SU-DHL-6 (cell line): Measurements from ENCODE around the gene SYT10.

Source experiments
- H2AFZ ChIP-seq: fragments of 200-600 bp; sonication (generic); 2 replicates; pipeline ENCODE4 v1.6.1; 2014; ENCODE audit warnings: low read depth, mild to moderate bottlenecking, moderate library complexity, mixed read lengths, antibody characterized with exemption, low read length; ENCODE audit not compliant: severe bottlenecking
- H3F3A ChIP-seq: fragments of 200-600 bp; shearing (Covaris generic); 2 replicates; pipeline ENCODE4 v1.6.0; 2016; ENCODE audit warnings: antibody characterized with exemption, mild to moderate bottlenecking; ENCODE audit not compliant: insufficient read depth
- H3K27ac ChIP-seq: fragments of 200-600 bp; sonication (generic); 2 replicates; pipeline ENCODE4 v1.5.1; 2016; ENCODE audit warnings: low read depth, mild to moderate bottlenecking, low read length, moderate library complexity, mixed read lengths
- H3K27me3 ChIP-seq: fragments of 200-600 bp; sonication (generic), shearing (Covaris generic); 2 replicates; pipeline ENCODE4 v1.6.0; 2014; ENCODE audit warnings: mild to moderate bottlenecking, low read length
- H3K36me3 ChIP-seq: fragments of 200-600 bp; sonication (generic); 2 replicates; pipeline ENCODE4 v1.6.1; 2014; ENCODE audit warnings: mild to moderate bottlenecking, low read length, mixed read lengths
- H3K4me2 ChIP-seq: fragments of 300-600, 200-600 bp; shearing (Covaris generic), sonication (generic); 2 replicates; pipeline ENCODE4 v1.6.0; 2014; ENCODE audit warnings: low read length, low read depth, mild to moderate bottlenecking; ENCODE audit not compliant: poor library complexity, severe bottlenecking
- H3K4me3 ChIP-seq: fragments of 200-600 bp; sonication (generic); 2 replicates; pipeline ENCODE4 v1.5.1; 2014; ENCODE audit warnings: antibody characterized with exemption, low read length, mild to moderate bottlenecking, mixed read lengths; ENCODE audit not compliant: insufficient read depth, poor library complexity, severe bottlenecking
- H3K79me2 ChIP-seq: fragments of 200-600 bp; sonication (generic); 2 replicates; pipeline ENCODE4 v1.6.1; 2014; ENCODE audit warnings: mild to moderate bottlenecking, low read length, moderate library complexity; ENCODE audit not compliant: insufficient read depth
- H3K9ac ChIP-seq: fragments of 200-600 bp; sonication (generic); 2 replicates; pipeline ENCODE4 v1.7.0; 2014; ENCODE audit warnings: mild to moderate bottlenecking, low read length
- H3K9me2 ChIP-seq: fragments of 200-600 bp; sonication (generic); replicated peaks from 2 replicates; pipeline ENCODE4 v1.6.1; 2014; ENCODE audit warnings: low read length; ENCODE audit not compliant: insufficient read depth
- H3K9me3 ChIP-seq: fragments of 200-600 bp; sonication (generic); 2 replicates; pipeline ENCODE4 v1.6.1; 2014; ENCODE audit warnings: low read length, mixed read lengths; ENCODE audit not compliant: insufficient read depth
- H4K20me1 ChIP-seq: fragments of 200-600 bp; sonication (generic); 2 replicates; pipeline ENCODE4 v1.6.1; 2014; ENCODE audit warnings: low read depth, mild to moderate bottlenecking, antibody characterized with exemption, low read length, moderate library complexity, mixed read lengths
- EZH2phosphoT487 ChIP-seq: fragments of 200-600 bp; sonication (generic), shearing (Covaris generic); conservative IDR thresholded peaks from 2 replicates; pipeline ENCODE4 v1.6.1; 2018; ENCODE audit warnings: mild to moderate bottlenecking, antibody characterized with exemption, low read length, moderate library complexity, mixed read lengths
- TF ChIP-seq, protein P1 (sequence below): fragments of 200-600 bp; sonication (generic); IDR thresholded peaks from one replicate; pipeline ENCODE4 v1.5.1; 2017; ENCODE audit warnings: antibody characterized with exemption, mild to moderate bottlenecking, low read length, moderate library complexity; ENCODE audit not compliant: insufficient read depth, poor library complexity, severe bottlenecking

SYT10 gene

DNA sequence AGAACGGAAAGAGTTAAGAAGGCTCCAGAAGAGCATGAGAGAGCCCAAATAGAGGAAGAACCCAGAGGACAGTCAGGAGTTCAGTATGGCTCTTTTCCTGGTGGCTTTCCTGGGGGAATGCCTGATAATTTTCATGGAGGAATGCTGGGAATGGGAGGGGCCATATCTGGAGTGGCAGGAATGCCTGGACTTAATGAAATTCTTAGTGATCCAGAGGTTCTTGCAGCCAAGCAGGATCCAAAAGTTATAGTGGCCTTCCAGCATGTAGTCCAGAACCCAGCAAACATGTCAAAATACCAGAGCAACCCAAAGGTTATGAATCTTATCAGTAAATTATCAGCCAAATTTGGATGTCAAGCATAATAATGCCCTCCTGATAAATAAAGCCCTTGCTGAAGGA, 15.5 kb upstream of the SYT10 start:
- H3K36me3 ChIP-seq: no peaks in the 10 kb centered on the region
- no peak overlapping the region for H3K4me2 ChIP-seq
- no peak overlapping the region for H3K27ac ChIP-seq
- H3K9me3 ChIP-seq: no peaks in the 10 kb centered on the region
- no peaks in the 10 kb centered on the region for H3F3A ChIP-seq
- H3K4me3 ChIP-seq: no peak overlapping the region
- no peaks in the 10 kb centered on the region for H3K79me2 ChIP-seq
- no peaks in the 10 kb centered on the region for H4K20me1 ChIP-seq
- TF ChIP-seq, protein P1, sequence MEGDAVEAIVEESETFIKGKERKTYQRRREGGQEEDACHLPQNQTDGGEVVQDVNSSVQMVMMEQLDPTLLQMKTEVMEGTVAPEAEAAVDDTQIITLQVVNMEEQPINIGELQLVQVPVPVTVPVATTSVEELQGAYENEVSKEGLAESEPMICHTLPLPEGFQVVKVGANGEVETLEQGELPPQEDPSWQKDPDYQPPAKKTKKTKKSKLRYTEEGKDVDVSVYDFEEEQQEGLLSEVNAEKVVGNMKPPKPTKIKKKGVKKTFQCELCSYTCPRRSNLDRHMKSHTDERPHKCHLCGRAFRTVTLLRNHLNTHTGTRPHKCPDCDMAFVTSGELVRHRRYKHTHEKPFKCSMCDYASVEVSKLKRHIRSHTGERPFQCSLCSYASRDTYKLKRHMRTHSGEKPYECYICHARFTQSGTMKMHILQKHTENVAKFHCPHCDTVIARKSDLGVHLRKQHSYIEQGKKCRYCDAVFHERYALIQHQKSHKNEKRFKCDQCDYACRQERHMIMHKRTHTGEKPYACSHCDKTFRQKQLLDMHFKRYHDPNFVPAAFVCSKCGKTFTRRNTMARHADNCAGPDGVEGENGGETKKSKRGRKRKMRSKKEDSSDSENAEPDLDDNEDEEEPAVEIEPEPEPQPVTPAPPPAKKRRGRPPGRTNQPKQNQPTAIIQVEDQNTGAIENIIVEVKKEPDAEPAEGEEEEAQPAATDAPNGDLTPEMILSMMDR: no peak
- no peak for TF ChIP-seq EZH2phosphoT487
- no peaks in the 10 kb centered on the region for H3K9me2 ChIP-seq
- no peak overlapping the region for H2AFZ ChIP-seq
- no peak overlapping the region for H3K9ac ChIP-seq
- H3K27me3 ChIP-seq: no peaks in the 10 kb centered on the region

DNA sequence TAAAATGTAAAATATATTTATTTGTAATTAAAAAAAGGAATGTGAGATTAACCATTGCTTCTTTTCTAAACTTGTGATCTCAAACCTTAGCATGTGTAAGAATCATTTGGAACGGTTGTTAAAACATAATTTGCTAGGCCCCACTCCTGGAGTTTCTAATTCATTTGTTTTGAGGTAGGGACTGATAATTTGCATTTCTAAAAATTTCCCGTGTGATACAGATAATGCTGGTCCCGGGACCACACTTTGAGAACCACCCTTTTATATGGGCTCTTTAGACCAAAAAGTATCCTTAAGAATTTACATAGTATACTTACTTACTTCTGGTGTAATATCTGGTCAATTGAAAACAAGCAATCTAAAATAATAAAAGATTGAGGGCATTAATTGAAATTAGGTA, 10.9 kb upstream of the SYT10 start:
- Histone ChIP-seq H3F3A (no peaks in the 10 kb centered on the region), H3K27ac (no peak overlapping the region), H3K36me3 (no peaks in the 10 kb centered on the region), H3K27me3 (no peaks in the 10 kb centered on the region), H3K9me2 (no peaks in the 10 kb centered on the region), H2AFZ (no peak overlapping the region), H3K79me2 (no peaks in the 10 kb centered on the region), H3K9me3 (no peaks in the 10 kb centered on the region), H4K20me1 (no peaks in the 10 kb centered on the region), H3K9ac (no peak overlapping the region), H3K4me2 (no peak overlapping the region), H3K4me3 (no peak overlapping the region)
- no peak for TF ChIP-seq EZH2phosphoT487
- TF ChIP-seq, protein P1: no peak

DNA sequence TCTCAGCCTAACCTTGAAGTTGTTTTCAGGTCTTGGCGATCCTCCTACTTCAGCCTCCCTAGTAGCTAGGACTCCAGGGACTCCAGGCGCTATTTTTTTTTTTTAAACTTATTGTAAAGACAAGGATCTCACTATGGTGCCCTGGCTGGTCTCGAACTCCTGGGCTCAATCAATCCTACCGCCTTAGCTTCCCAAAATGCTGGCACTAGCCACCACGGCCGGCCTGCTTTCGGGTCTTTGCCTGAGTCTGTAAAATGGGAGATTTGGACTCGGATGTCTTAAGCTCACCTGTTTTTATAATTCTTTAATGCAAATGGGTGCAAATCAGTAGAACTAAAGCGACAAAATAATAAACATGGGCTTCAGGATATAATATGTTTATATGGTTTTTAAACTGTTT, 858 bp upstream of the SYT10 start:
- H3K27me3 ChIP-seq: no peaks in the 10 kb centered on the region
- TF ChIP-seq, protein P1: no peak
- no peak for TF ChIP-seq EZH2phosphoT487

More for the DNA sequence above, 858 bp upstream of the SYT10 start:
- Histone ChIP-seq H3K9me2 (no peaks in the 10 kb centered on the region), H2AFZ (no peak overlapping the region), H3K36me3 (no peaks in the 10 kb centered on the region), H3K4me2 (no peak overlapping the region), H3K79me2 (no peaks in the 10 kb centered on the region), H3K9me3 (no peaks in the 10 kb centered on the region), H3K9ac (no peak overlapping the region), H3K4me3 (no peak overlapping the region), H3K27ac (no peak overlapping the region), H3F3A (no peaks in the 10 kb centered on the region), H4K20me1 (no peaks in the 10 kb centered on the region)
